GM15510 (cell line): ENCODE measurements around the gene C19orf25.

Experiments
- POLR2A ChIP-seq: IDR thresholded peaks from 3 replicates; pipeline ENCODE4 v1.6.1; 2011; ENCODE audit warnings: borderline replicate concordance; ENCODE audit not compliant: insufficient read length; ENCODE audit errors: extremely low read depth

C19orf25 gene

GRCh38 chr19:1516395-1516753 lies 37.4 kb upstream of the C19orf25 start:
- TF ChIP-seq POLR2A: no peak

GRCh38 chr19:1514986-1515721 lies 36.1 kb upstream of the C19orf25 start:
- TF ChIP-seq POLR2A: no peak

- TF ChIP-seq POLR2A: no peak
Observed at GRCh38 chr19:1514295-1514661, 35.3 kb upstream of the C19orf25 start.

- TF ChIP-seq POLR2A: no peak
Observed at GRCh38 chr19:1513499-1514294, 34.7 kb upstream of the C19orf25 start.

GRCh38 chr19:1512671-1513498 lies 33.9 kb upstream of the C19orf25 start, which contains the start of gene ADAMTSL5:
ADAMTSL5 (minus strand) TSS chr19:1513019; CDS start chr19:1510943, 2,076 bp downstream.
- peak; percentile 42 for TF ChIP-seq POLR2A

- TF ChIP-seq POLR2A: no peak
Observed at GRCh38 chr19:1511318-1512317, 32.6 kb upstream of the C19orf25 start.

- no peak for TF ChIP-seq POLR2A
Observed at GRCh38 chr19:1510807-1511206, 31.8 kb upstream of the C19orf25 start.

- no peak for TF ChIP-seq POLR2A
Observed at GRCh38 chr19:1510442-1510806, 31.4 kb upstream of the C19orf25 start.

GRCh38 chr19:1509602-1510441 lies 30.8 kb upstream of the C19orf25 start:
- no peak for TF ChIP-seq POLR2A

- no peak for TF ChIP-seq POLR2A
Observed at GRCh38 chr19:1508507-1508856, 29.5 kb upstream of the C19orf25 start.

- no peak for TF ChIP-seq POLR2A
Observed at GRCh38 chr19:1507763-1508506, 28.9 kb upstream of the C19orf25 start.

GRCh38 chr19:1507192-1507660 lies 28.2 kb upstream of the C19orf25 start:
- TF ChIP-seq POLR2A: no peak

GRCh38 chr19:1505991-1506881 lies 27.2 kb upstream of the C19orf25 start:
- TF ChIP-seq POLR2A: no peak
